22Rv1 (cell line): ENCODE results near the gene NFATC2.
"Not testable (repeated sequence)": the region's sequence is repeated elsewhere in the genome, so short reads cannot be mapped to it uniquely, and the experiment has no call there.

Experiments used
- H3K27ac ChIP-seq: fragments of 450-650 bp; 2 replicates; pipeline ENCODE4 v1.5.1; 2017
- ZFX ChIP-seq: fragments of 450-650 bp; IDR thresholded peaks from 2 replicates; pipeline ENCODE4 v1.6.1; 2017; ENCODE audit warnings: antibody characterized with exemption, borderline replicate concordance
- TF ChIP-seq, protein P1 (sequence below): fragments of 450-650 bp; IDR thresholded peaks from 2 replicates; pipeline ENCODE4 v1.5.1; 2017; ENCODE audit warnings: mild to moderate bottlenecking

The NFATC2 gene

DNA sequence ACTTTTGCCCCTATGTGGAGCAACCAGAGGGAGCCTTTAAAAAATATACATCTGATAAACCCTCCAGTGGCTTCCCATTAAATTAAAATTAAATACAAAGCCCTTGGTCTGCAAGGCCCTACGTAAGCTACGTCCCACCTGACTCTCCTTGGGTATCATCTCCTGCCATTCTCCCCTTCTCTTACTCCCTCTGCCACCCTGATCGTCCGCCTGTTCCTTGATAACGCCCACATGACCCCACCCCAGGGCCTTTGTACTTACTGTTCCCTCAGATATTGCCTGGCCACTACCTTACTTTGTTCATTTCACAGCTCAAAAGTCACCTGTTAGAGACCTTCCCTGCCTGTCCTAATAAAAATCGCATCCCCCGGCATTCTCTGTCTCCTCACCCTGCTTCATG is 5.4 kb upstream of the NFATC2 start:
- no peak overlapping the region for H3K27ac ChIP-seq
- TF ChIP-seq, protein P1, sequence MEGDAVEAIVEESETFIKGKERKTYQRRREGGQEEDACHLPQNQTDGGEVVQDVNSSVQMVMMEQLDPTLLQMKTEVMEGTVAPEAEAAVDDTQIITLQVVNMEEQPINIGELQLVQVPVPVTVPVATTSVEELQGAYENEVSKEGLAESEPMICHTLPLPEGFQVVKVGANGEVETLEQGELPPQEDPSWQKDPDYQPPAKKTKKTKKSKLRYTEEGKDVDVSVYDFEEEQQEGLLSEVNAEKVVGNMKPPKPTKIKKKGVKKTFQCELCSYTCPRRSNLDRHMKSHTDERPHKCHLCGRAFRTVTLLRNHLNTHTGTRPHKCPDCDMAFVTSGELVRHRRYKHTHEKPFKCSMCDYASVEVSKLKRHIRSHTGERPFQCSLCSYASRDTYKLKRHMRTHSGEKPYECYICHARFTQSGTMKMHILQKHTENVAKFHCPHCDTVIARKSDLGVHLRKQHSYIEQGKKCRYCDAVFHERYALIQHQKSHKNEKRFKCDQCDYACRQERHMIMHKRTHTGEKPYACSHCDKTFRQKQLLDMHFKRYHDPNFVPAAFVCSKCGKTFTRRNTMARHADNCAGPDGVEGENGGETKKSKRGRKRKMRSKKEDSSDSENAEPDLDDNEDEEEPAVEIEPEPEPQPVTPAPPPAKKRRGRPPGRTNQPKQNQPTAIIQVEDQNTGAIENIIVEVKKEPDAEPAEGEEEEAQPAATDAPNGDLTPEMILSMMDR = no peak
- no peak for TF ChIP-seq ZFX

DNA sequence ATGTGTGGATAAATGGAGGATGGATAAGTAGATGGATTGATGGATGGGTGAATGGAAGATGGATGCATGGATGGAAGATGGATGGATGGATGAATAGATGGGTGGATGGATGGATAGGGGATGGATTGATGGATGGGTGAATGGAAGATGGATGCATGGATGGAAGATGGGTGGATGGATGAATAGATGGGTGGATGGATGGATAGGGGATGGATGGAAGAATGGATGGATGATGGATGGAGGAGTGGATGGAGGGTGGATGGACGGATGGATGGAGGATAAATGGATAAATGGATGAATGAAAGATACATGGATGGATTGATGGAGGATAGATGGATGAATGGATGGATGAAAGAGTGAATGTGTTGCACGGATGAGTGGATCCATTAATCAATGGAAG is 3.0 kb upstream of the NFATC2 start:
- TF ChIP-seq, protein P1 = no peak
- TF ChIP-seq ZFX = no peak
- H3K27ac ChIP-seq = no peak overlapping the region

DNA sequence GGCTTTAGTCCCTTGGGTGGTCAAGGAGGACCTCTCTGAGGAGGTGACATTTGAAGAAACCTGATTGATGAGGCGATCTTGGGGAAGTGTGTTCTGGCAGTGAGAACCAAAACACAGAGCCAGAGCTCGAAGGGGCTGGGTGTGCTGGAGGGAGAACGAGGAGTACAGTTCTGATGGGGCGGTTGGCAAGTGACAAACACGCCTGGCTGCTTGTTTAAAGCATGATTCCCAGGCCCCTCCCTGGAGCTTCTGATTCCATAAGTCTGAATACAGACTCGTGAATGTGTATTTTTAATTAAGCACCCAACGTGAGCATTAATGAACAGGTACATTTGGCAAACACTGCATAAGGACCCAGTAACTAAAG is 886 bp upstream of the NFATC2 start:
- no peak overlapping the region for H3K27ac ChIP-seq

DNA sequence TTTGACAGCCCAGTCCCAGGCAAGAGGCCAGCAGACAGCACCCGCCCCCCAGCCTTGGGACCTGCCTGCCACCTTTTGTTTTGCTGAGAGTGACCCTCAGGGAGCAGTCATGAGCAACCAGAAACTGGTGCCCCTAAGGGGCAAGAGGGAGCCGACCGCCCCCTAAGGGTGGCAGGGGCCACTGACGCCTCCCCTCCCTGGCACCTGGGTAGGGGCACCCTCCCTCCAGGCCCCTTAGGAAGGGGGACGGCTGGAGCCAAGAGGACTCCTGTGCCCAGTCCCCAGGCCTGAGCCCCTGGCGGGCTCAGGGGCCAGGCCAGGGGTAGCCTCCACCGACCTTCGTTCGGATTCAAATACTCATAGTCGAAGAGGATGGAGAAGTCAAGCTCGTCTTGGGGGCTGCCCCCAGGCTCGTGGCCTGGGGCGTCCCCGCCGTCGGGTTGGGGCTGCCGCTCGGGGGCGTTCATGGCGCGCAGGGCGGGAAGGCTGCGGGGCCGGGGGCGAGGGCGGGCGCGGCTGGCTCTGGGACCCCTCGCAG is 417 bp downstream of the NFATC2 start:
- no peak overlapping the region for H3K27ac ChIP-seq
- TF ChIP-seq, protein P1 = 0 out of 2 replicates have a peak, but pooled peaks have one; percentile 22
- TF ChIP-seq ZFX = no peak

More for the DNA sequence above, 886 bp upstream of the NFATC2 start:
- TF ChIP-seq, protein P1 = no peak
- TF ChIP-seq ZFX = no peak

DNA sequence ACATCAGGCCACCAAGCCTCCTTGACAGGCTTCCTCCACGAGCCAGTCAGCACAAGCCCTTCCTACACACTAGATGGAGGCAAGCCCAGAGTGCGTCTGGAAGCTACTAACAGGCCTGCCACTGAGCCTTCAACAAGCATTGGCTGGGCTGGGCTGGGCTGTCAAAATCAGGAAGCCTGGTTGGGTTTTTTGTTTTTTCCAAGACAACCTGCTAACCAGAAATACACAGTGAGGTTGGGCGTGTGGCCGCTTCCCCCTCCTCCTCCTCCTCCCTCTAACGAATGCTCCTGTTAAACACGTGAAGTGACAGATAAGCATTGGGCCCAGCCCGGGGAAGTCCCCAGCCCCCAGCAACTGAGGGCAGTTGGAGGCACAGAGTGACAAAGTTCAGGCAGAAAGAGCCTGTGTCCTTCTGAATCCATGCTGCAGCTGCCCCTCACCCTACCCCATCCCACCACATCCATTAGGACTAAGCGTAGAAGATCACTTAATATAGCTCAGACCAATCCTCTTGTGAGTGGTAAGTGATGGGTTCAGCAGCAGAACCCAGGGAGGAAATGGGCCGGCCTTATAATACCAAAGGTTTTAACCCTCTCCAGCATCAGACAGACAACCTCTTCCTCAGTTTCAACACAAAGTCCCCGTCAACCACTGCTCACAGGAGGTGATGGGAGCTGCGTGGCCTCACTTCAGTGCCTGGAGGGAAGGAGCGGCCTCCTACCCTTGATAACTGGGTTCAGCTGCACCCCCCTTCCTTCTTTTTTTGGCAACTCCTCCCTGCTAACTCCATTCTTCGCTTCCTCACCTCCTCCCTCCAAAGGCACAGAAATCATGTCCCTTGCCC is 1.1 kb downstream of the NFATC2 start:
- no peak overlapping the region for H3K27ac ChIP-seq
- TF ChIP-seq ZFX = no peak
- TF ChIP-seq, protein P1 = no peak

DNA sequence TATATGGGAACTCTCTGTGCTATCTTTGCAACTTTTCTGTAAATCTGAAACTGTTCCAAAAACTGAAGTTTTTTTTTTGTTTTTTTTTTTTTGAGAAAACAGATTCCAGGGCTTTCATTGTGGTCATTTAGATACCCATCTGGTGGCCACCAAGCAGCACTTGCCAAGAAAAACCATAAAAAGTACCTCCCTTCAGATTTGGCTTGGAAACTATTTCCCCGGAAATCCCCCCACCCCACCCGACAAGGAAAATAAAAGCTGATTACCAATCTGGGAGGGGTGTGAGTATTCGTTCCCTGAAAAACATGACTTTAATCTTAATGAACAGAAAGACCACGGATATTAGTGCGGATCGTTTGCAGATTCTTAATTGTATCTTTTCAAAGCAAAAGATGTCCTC is 1.9 kb downstream of the NFATC2 start:
- H3K27ac ChIP-seq = no peak overlapping the region
- TF ChIP-seq ZFX = no peak
- TF ChIP-seq, protein P1 = no peak

DNA sequence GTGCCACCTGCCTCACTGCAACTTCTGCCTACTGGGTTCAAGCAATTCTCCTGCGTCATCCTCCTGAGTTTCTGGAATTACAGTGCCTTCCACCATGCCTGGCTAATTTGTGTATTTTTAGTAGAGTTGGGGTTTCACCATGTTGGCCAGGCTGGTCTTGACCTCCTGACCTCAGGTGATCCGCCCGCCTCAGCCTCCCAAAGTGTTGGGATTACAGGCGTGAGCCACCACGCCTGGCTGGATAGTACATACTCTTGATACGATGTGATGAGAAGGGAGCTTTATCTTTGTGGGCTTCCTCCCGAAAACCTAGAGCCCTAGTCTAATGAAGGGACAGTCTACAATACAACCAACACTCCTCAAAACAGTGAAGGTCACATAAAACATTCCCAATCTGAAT is 2.4 kb downstream of the NFATC2 start:
- not testable (repeated sequence) for H3K27ac ChIP-seq
